WTC11 (cell line): ENCODE results near the gene TCF12. TPM values are rescaled to one million over a fixed set of nuclear protein-coding genes. Genes with fewer than 3 reads are reported as not detected.
A peak's percentile ranks its signal among the peaks of the same experiment; 100 is the strongest.

Experiments used
- ATAC-seq: fragments of 200-7000 bp; cut with Tn5 transposase; 2 replicates; pipeline ENCODE4 v1.10.0; 2021; ENCODE audit warnings: mild to moderate bottlenecking, moderate library complexity
- CTCF ChIA-PET: fragments of 300-600 bp; sonication (Branson Sonifier 250); formaldehyde crosslinking; loops from one replicate; lab custom pipeline; 2021; ENCODE audit warnings: antibody characterized with exemption; lab: Charles Lee
- POLR2A ChIA-PET: fragments of 350-600 bp; sonication (Branson Sonifier 250); formaldehyde crosslinking; loops from one replicate; lab custom pipeline; 2021; ENCODE audit warnings: antibody characterized with exemption; lab: Charles Lee
- DNase-seq: peaks from one replicate; pipeline ENCODE4 v3.0.0; 2021; ENCODE audit warnings: low spot score
- H3K27ac Mint-ChIP-seq: 2 replicates; pipeline ENCODE4 v1.8.0; 2021; ENCODE audit warnings: mixed read lengths
- H3K27me3 Mint-ChIP-seq: 2 replicates; pipeline ENCODE4 v1.8.0; 2021; ENCODE audit warnings: low read depth, mild to moderate bottlenecking, moderate library complexity, mixed read lengths
- H3K36me3 Mint-ChIP-seq: 2 replicates; pipeline ENCODE4 v1.8.0; 2021; ENCODE audit warnings: mixed read lengths
- H3K4me1 Mint-ChIP-seq: 2 replicates; pipeline ENCODE4 v1.8.0; 2022; ENCODE audit warnings: mixed read lengths
- H3K4me3 Mint-ChIP-seq: 2 replicates; pipeline ENCODE4 v1.8.0; 2021; ENCODE audit warnings: mild to moderate bottlenecking, moderate library complexity, mixed read lengths
- H3K9me3 Mint-ChIP-seq: 2 replicates; pipeline ENCODE4 v1.8.0; 2021; ENCODE audit warnings: mixed read lengths
- GRHL2 ChIP-seq: fragments of 250-450 bp; sonication (Bioruptor Pico); IDR thresholded peaks from 2 replicates; pipeline ENCODE4 v1.8.0; 2022; ENCODE audit warnings: mild to moderate bottlenecking, moderate library complexity; ENCODE audit not compliant: insufficient replicate concordance, severe bottlenecking
- IRF2 ChIP-seq: sonication (generic); formaldehyde crosslinking; IDR thresholded peaks from 2 replicates; pipeline ENCODE4 v1.8.0; 2022; ENCODE audit warnings: low read depth, missing genetic modification reagents, borderline replicate concordance
- JAZF1 ChIP-seq: fragments of 250-450 bp; sonication (Bioruptor Pico); IDR thresholded peaks from 2 replicates; pipeline ENCODE4 v1.9.0; 2021; ENCODE audit warnings: moderate library complexity, mild to moderate bottlenecking, inconsistent platforms
- JUN ChIP-seq: sonication (generic); formaldehyde crosslinking; IDR thresholded peaks from 2 replicates; pipeline ENCODE4 v1.8.0; 2023; ENCODE audit warnings: mild to moderate bottlenecking, missing genetic modification reagents
- MYBL2 ChIP-seq: sonication (generic); formaldehyde crosslinking; IDR thresholded peaks from 2 replicates; pipeline ENCODE4 v1.8.1; 2023; ENCODE audit warnings: mild to moderate bottlenecking, moderate library complexity, missing genetic modification reagents
- NFYB ChIP-seq: sonication (generic); formaldehyde crosslinking; conservative IDR thresholded peaks from 2 replicates; pipeline ENCODE4 v1.8.0; 2022; ENCODE audit warnings: low read depth, missing genetic modification reagents
- TCF7 ChIP-seq: sonication (generic); formaldehyde crosslinking; IDR thresholded peaks from 2 replicates; pipeline ENCODE4 v1.8.0; 2022; ENCODE audit warnings: mild to moderate bottlenecking, low read depth, missing genetic modification reagents, moderate library complexity
- TP53 ChIP-seq: sonication (generic); formaldehyde crosslinking; IDR thresholded peaks from 2 replicates; pipeline ENCODE4 v1.8.1; 2023; ENCODE audit warnings: mild to moderate bottlenecking, missing genetic modification reagents
- ZNF396 ChIP-seq: fragments of 250-450 bp; sonication (Bioruptor Pico); IDR thresholded peaks from 2 replicates; pipeline ENCODE4 v1.8.0; 2021; ENCODE audit warnings: mild to moderate bottlenecking, moderate library complexity, borderline replicate concordance
- ZNF671 ChIP-seq: fragments of 250-450 bp; sonication (Bioruptor Pico); IDR thresholded peaks from 2 replicates; pipeline ENCODE4 v1.8.0; 2021; ENCODE audit warnings: mild to moderate bottlenecking
- total RNA-seq: library from RNA; stranded (reverse); gene quantifications from 3 replicates; pipeline ENCODE4 v1.2.3, GENCODE V29; 2021
- TF ChIP-seq, protein P1 (sequence below): sonication (generic); formaldehyde crosslinking; IDR thresholded peaks from 2 replicates; pipeline ENCODE4 v1.8.1; 2022; ENCODE audit warnings: mild to moderate bottlenecking, moderate library complexity, missing genetic modification reagents
- TF ChIP-seq, protein P2 (sequence below): sonication (generic); formaldehyde crosslinking; IDR thresholded peaks from 2 replicates; pipeline ENCODE4 v1.8.1; 2023; ENCODE audit warnings: mild to moderate bottlenecking, missing genetic modification reagents, moderate library complexity
- TF ChIP-seq, protein P3 (sequence below): fragments of 250-450 bp; sonication (Bioruptor Pico); IDR thresholded peaks from 2 replicates; pipeline ENCODE4 v1.9.0; 2021; ENCODE audit warnings: mild to moderate bottlenecking
- TF ChIP-seq, protein P4 (sequence below): sonication (generic); formaldehyde crosslinking; IDR thresholded peaks from 2 replicates; pipeline ENCODE4 v1.8.1; 2023; ENCODE audit warnings: mild to moderate bottlenecking, missing genetic modification reagents
- TF ChIP-seq, protein P5 (sequence below): fragments of 250-450 bp; sonication (Bioruptor Pico); IDR thresholded peaks from 2 replicates; pipeline ENCODE4 v1.9.0; 2021; ENCODE audit warnings: mild to moderate bottlenecking
- TF ChIP-seq, protein P6 (sequence below): sonication (generic); formaldehyde crosslinking; IDR thresholded peaks from 2 replicates; pipeline ENCODE4 v1.8.1; 2023; ENCODE audit warnings: mild to moderate bottlenecking, missing genetic modification reagents, borderline replicate concordance
- TF ChIP-seq, protein P7 (sequence below): sonication (generic); formaldehyde crosslinking; IDR thresholded peaks from 2 replicates; pipeline ENCODE4 v1.8.1; 2022; ENCODE audit warnings: missing genetic modification reagents, borderline replicate concordance
- TF ChIP-seq, protein P8 (sequence below): sonication (generic); formaldehyde crosslinking; IDR thresholded peaks from 2 replicates; pipeline ENCODE4 v1.8.1; 2023; ENCODE audit warnings: mild to moderate bottlenecking, moderate library complexity, missing genetic modification reagents

TCF12 gene
- total RNA-seq, 1 experiment from 2014 or later, result 73.2 TPM

DNA sequence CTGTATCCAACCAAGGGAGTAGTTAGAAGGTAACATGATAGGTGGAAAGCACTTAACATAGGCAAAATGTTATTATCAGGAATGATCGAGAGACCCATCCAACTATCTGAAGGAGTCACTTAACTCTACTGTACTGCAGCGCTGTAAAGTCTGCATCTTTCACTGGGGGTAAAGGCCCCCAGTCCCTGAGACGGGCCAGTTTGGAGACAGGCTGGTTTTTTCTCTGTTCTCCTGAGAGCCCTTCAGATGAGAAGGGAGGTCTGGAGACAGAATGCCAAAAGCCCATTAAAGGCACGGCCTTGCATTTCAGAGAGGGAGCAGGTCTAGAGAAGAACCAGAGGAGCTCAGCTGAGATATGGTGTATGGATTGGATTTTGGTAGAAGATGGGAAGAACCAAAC, 386.6 kb downstream of the TCF12 start:
- CTCF ChIA-PET, result interaction anchor here (0.9 to 4.1 kb wide), 3 partner anchors 17 to 222 kb away, joined by 4 to 100 read pairs (median 18); no protein-coding TSS in a partner anchor
- no peak for ATAC-seq
- TF ChIP-seq, protein P1, sequence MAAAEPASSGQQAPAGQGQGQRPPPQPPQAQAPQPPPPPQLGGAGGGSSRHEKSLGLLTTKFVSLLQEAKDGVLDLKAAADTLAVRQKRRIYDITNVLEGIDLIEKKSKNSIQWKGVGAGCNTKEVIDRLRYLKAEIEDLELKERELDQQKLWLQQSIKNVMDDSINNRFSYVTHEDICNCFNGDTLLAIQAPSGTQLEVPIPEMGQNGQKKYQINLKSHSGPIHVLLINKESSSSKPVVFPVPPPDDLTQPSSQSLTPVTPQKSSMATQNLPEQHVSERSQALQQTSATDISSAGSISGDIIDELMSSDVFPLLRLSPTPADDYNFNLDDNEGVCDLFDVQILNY (CRISPR knock-in tag), result no peak
- TF ChIP-seq, protein P2, sequence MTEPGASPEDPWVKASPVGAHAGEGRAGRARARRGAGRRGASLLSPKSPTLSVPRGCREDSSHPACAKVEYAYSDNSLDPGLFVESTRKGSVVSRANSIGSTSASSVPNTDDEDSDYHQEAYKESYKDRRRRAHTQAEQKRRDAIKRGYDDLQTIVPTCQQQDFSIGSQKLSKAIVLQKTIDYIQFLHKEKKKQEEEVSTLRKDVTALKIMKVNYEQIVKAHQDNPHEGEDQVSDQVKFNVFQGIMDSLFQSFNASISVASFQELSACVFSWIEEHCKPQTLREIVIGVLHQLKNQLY (CRISPR knock-in tag), result no peak
- TF ChIP-seq ZNF671 (CRISPR knock-in tag) (no peak), TCF7 (CRISPR knock-in tag) (no peak), ZNF396 (CRISPR knock-in tag) (no peak)
- TF ChIP-seq, all 79 proteins: peak for 0
- H3K9me3 Mint-ChIP-seq, result no peaks in the 10 kb centered on the region
- peak overlapping the region; percentile 48 for H3K4me3 Mint-ChIP-seq
- H3K4me1 Mint-ChIP-seq, result peaks cover 25% of the 10 kb centered on the region
- H3K36me3 Mint-ChIP-seq, result no peaks in the 10 kb centered on the region
- no peaks in the 10 kb centered on the region; the same call in 1 of the 2 replicates for H3K27me3 Mint-ChIP-seq
- POLR2A ChIA-PET, result no interaction called here
- no peak overlapping the region for H3K27ac Mint-ChIP-seq
- DNase-seq, result no peak

DNA sequence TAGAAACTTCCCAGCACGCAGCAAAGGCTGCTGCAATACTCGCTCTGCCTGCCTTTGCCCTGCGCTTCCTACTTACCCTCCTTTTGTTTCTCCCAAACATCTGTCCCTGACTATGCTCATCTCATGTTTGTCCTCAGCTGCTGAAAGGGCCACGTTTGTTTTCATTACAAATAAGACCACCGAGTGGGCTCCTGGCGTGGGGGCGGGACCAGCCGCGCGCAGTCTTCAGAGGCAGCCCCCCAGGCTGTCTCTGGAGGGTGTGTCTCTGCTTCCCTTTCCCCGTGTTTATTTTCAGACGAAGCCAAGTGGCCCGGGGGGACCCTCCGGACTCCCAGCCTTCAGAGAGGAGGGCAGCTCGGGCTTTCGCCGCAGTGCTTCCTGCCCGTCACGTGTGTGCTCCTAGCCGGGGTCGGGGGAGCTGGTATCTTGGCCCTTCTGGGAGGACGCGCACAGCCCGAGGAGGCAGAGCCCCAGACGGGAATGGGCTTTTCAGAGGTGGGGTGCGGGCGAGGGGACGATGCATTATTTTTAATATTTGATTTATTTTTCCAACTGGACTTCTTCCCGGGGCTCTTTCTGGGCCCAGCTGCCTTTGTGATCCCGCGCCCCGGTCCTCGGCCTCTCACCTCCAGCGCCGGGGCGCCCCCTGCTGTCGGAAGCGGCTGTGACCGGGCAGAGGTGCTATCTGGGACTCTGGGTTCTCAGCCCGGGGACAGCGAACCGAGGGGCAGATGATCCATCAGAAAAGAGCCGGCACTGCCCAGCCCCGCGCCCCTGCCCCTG, 387.9 kb downstream of the TCF12 start:
- DNase-seq (peak; percentile 98), ATAC-seq (peak; percentile 88)
- Mint-ChIP-seq H3K36me3 (no peaks in the 10 kb centered on the region), H3K9me3 (no peaks in the 10 kb centered on the region), H3K4me1 (peaks cover 30% of the 10 kb centered on the region), H3K4me3 (peak overlapping the region; percentile 75), H3K27ac (peak overlapping the region; percentile 88), H3K27me3 (no peaks in the 10 kb centered on the region; the same call in 1 of the 2 replicates)
- POLR2A ChIA-PET, result interaction anchor here (0.7 to 0.8 kb wide), 2 partner anchors 10 to 161 kb away, joined by 3 to 4 read pairs; no protein-coding TSS in a partner anchor
- CTCF ChIA-PET, result interaction anchor here (0.6 to 4.1 kb wide), 66 partner anchors 9 to 841 kb away, joined by 3 to 100 read pairs (median 4); partner anchors contain the start of genes MNS1, POLR2M and TCF12
- TF ChIP-seq MYBL2 (CRISPR knock-in tag), result no peak
- TF ChIP-seq JAZF1 (CRISPR knock-in tag), result no peak
- TF ChIP-seq ZNF671 (CRISPR knock-in tag), result no peak
- TF ChIP-seq, protein P3, sequence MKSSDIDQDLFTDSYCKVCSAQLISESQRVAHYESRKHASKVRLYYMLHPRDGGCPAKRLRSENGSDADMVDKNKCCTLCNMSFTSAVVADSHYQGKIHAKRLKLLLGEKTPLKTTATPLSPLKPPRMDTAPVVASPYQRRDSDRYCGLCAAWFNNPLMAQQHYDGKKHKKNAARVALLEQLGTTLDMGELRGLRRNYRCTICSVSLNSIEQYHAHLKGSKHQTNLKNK (CRISPR knock-in tag), result no peak
- TF ChIP-seq, protein P4, sequence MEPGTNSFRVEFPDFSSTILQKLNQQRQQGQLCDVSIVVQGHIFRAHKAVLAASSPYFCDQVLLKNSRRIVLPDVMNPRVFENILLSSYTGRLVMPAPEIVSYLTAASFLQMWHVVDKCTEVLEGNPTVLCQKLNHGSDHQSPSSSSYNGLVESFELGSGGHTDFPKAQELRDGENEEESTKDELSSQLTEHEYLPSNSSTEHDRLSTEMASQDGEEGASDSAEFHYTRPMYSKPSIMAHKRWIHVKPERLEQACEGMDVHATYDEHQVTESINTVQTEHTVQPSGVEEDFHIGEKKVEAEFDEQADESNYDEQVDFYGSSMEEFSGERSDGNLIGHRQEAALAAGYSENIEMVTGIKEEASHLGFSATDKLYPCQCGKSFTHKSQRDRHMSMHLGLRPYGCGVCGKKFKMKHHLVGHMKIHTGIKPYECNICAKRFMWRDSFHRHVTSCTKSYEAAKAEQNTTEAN (CRISPR knock-in tag), result no peak
- no peak for TF ChIP-seq GRHL2
- TF ChIP-seq NFYB (CRISPR knock-in tag), result no peak
- TF ChIP-seq, protein P5, sequence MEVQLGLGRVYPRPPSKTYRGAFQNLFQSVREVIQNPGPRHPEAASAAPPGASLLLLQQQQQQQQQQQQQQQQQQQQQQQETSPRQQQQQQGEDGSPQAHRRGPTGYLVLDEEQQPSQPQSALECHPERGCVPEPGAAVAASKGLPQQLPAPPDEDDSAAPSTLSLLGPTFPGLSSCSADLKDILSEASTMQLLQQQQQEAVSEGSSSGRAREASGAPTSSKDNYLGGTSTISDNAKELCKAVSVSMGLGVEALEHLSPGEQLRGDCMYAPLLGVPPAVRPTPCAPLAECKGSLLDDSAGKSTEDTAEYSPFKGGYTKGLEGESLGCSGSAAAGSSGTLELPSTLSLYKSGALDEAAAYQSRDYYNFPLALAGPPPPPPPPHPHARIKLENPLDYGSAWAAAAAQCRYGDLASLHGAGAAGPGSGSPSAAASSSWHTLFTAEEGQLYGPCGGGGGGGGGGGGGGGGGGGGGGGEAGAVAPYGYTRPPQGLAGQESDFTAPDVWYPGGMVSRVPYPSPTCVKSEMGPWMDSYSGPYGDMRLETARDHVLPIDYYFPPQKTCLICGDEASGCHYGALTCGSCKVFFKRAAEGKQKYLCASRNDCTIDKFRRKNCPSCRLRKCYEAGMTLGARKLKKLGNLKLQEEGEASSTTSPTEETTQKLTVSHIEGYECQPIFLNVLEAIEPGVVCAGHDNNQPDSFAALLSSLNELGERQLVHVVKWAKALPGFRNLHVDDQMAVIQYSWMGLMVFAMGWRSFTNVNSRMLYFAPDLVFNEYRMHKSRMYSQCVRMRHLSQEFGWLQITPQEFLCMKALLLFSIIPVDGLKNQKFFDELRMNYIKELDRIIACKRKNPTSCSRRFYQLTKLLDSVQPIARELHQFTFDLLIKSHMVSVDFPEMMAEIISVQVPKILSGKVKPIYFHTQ (CRISPR knock-in tag), result no peak
- TF ChIP-seq ZNF396 (CRISPR knock-in tag), result no peak
- TF ChIP-seq, protein P6, sequence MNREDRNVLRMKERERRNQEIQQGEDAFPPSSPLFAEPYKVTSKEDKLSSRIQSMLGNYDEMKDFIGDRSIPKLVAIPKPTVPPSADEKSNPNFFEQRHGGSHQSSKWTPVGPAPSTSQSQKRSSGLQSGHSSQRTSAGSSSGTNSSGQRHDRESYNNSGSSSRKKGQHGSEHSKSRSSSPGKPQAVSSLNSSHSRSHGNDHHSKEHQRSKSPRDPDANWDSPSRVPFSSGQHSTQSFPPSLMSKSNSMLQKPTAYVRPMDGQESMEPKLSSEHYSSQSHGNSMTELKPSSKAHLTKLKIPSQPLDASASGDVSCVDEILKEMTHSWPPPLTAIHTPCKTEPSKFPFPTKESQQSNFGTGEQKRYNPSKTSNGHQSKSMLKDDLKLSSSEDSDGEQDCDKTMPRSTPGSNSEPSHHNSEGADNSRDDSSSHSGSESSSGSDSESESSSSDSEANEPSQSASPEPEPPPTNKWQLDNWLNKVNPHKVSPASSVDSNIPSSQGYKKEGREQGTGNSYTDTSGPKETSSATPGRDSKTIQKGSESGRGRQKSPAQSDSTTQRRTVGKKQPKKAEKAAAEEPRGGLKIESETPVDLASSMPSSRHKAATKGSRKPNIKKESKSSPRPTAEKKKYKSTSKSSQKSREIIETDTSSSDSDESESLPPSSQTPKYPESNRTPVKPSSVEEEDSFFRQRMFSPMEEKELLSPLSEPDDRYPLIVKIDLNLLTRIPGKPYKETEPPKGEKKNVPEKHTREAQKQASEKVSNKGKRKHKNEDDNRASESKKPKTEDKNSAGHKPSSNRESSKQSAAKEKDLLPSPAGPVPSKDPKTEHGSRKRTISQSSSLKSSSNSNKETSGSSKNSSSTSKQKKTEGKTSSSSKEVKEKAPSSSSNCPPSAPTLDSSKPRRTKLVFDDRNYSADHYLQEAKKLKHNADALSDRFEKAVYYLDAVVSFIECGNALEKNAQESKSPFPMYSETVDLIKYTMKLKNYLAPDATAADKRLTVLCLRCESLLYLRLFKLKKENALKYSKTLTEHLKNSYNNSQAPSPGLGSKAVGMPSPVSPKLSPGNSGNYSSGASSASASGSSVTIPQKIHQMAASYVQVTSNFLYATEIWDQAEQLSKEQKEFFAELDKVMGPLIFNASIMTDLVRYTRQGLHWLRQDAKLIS (CRISPR knock-in tag), result no peak
- TF ChIP-seq IRF2, result no peak
- TF ChIP-seq, protein P7, sequence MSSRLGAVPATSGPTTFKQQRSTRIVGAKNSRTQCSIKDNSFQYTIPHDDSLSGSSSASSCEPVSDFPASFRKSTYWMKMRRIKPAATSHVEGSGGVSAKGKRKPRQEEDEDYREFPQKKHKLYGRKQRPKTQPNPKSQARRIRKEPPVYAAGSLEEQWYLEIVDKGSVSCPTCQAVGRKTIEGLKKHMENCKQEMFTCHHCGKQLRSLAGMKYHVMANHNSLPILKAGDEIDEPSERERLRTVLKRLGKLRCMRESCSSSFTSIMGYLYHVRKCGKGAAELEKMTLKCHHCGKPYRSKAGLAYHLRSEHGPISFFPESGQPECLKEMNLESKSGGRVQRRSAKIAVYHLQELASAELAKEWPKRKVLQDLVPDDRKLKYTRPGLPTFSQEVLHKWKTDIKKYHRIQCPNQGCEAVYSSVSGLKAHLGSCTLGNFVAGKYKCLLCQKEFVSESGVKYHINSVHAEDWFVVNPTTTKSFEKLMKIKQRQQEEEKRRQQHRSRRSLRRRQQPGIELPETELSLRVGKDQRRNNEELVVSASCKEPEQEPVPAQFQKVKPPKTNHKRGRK (CRISPR knock-in tag), result no peak
- TF ChIP-seq, protein P8, sequence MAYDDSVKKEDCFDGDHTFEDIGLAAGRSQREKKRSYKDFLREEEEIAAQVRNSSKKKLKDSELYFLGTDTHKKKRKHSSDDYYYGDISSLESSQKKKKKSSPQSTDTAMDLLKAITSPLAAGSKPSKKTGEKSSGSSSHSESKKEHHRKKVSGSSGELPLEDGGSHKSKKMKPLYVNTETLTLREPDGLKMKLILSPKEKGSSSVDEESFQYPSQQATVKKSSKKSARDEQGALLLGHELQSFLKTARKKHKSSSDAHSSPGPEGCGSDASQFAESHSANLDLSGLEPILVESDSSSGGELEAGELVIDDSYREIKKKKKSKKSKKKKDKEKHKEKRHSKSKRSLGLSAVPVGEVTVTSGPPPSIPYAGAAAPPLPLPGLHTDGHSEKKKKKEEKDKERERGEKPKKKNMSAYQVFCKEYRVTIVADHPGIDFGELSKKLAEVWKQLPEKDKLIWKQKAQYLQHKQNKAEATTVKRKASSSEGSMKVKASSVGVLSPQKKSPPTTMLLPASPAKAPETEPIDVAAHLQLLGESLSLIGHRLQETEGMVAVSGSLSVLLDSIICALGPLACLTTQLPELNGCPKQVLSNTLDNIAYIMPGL (CRISPR knock-in tag), result peak; percentile 78
- TF ChIP-seq TP53 (CRISPR knock-in tag), result no peak; the same call in 1 of the 2 replicates
- TF ChIP-seq JUN (CRISPR knock-in tag), result no peak
